Activated gamma-delta T cell treated with anti-CD3 and anti-CD28 coated beads, Interleukin-2, amount 50 U/mL, for 16 hours (primary cell): ENCODE measurements around the gene PODXL.
A peak's percentile ranks its signal among the peaks of the same experiment; 100 is the strongest.
"Not testable (repeated sequence)": the region's sequence is repeated elsewhere in the genome, so short reads cannot be mapped to it uniquely, and the experiment has no call there.

Source experiments
- DNase-seq: peaks from one replicate; pipeline ENCODE4 v3.0.0-alpha.2; 2020; ENCODE audit warnings: low read depth

PODXL gene

DNA sequence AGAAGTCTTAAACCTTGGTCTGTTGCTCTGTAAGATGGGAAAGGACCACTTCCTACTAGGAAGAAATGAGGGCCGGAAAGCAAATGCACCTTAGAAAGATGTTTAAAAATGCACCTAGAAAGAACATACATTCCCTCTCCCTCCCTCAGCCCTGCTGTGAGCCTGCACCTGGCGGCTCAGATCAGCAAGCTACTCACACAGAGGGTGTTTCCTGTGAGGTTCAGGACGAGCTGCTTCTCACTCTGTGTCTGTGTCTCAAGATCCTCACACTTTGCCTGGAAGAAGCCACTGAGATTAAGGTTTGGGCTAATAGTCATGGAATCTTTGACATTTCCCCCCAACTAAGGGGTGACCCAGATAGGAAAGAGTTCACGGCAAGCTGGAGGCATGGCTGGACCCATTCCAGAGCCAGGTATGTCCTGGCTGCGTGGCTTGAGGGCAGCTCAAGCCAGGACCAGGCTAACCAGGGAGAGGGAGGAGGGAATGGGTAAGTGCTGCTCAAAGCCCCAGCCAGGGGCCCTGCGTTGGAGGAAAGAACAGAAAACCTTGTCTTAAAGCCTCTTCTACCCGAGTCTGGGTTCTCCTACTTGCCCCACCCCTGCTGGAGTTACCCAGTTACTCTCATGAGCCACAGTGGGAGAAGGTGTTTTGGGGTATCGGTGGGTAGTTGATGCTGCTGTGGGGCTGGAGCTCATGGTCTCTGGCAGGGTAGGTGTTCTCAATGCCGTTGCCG lies 47.5 kb downstream of the PODXL start:
- DNase-seq = no peak

GRCh38 chr7:131507592-131508331 lies 48.7 kb downstream of the PODXL start:
- DNase-seq = peak; percentile 71

DNA sequence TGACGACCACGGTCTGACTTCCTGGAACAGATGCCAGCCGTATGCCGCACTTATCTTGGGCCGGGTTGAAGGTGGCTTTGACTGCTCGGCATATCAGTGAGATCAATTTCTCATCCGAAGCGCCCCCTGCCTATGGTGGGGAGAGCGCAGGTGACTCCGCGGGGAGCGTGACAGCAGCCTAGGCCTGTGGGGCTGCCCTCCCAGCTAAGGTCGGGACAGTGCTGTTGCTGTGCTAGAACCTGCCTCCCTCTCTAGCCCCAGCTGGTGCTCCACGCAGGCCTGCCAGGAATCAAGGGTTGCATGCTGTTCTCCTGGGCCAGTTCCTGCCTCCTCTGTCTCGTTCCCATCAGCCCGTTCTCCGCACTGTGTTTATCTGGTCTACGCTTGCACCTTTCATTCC lies 49.8 kb downstream of the PODXL start:
- DNase-seq = no peak

DNA sequence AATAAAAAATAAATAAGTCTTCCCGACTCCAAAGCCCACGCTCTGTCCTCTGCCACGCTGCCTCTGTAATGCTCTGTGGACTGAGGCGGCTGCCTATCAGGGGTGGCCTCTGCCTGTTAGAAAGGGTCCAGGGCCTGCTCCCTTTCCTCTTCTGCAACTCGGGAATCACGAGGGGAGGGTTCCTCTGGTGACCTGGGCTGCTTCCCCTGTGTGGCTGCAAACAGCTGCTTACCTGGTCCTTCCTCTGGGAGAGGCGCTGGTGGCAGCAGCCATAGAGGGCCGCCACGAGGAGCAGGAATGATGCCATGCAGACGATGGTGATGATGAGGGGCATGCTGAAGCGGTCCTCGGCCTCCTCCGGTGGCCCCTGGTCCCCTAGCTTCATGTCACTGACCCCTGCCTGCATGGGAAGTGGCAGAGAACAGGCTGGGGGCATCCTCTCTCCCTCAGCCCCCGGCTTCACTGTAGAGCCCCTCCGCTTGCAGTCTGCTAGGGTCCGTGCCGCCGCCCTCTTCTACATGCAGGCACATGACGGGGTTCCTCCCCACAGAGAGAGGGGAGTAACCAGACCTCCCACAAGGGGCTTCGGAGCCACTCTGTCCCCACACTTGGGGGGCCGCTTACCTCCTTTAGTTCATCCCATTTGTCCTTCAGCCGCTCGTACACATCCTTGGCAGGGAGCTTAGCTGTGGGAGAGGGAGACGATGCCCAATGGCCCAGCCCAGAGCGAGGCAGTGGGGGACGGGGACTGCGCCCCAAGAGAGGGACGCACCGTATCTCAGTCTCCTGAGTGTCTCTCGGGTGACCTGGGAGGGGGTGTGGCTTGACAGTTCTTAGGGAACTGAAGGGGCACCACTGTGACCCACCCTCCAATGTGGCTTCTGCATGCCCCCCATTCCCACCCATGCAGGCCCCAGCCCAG lies 50.5 kb downstream of the PODXL start:
- no peak for DNase-seq

DNA sequence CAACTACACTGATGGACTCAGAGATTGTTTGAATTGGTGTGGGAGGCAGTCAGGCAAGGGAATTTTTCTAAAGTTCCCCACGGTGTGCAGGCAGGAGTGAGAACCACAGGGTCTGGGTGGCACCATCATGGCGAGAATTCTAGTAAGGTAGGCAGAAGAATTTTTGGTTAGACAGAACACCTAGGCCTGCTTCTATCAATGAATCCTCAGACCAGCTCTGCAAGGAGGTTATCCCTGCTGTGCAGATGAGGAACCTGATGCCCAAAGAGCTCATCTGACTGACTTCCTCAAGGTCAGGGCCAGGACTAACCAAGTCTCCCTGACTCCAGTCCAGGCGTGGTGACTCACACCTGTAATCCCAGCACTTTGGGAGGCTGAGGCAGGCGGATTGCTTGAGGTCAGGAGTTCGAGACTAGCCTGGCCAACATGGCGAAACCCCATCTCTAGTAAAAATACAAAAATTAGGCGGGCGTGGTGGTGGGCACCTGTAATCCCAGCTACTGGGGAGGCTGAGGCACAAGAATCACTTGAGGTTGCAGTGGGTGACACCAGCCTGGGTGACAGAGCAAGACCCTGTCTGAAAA lies 51.3 kb downstream of the PODXL start:
- DNase-seq = not testable (repeated sequence)

GRCh38 chr7:131504157-131504899 lies 52.1 kb downstream of the PODXL start:
- no peak for DNase-seq

DNA sequence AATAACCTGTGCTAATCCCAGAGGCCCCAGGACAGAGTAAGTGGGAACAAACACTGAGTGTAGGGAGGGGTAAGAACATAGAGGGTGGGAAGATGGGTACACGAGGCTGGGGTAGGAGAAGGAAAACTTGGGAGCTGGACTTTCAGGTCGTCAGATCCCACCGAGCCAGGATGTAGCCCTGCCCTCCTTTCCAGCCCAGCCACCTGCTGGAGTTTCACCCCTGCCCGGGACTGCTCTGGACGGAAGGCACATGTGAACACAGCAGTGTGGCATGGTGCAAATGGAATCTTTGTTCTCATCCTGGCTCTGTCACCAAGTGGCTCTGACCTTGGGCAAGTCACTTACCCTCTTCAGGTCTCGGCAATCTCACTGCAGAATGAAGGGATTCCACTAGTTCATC lies 52.8 kb downstream of the PODXL start:
- DNase-seq = no peak

GRCh38 chr7:131502810-131503508 lies 53.5 kb downstream of the PODXL start:
- DNase-seq = no peak

- no peak for DNase-seq
Observed at GRCh38 chr7:131501930-131502685, 54.3 kb downstream of the PODXL start.

DNA sequence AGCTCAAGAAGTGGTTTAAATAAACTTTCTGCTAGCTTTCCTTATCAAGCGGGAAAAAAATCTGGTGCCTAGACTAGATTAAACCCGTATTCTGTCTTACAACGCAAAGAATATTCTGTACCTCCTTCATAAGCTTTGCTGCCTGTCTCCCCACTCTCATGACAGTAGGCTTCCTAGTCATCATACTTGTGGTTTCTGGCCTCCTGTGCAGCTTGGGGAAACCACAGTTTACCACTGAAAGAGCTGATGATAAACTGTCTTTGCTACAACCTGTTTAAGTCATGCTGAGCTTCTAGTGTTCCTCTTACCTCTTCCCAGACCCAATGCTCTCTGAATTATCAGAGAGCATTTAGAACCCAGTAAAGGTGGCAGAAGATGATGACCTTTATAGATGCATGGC lies 55.0 kb downstream of the PODXL start:
- DNase-seq = peak; percentile 17

DNA sequence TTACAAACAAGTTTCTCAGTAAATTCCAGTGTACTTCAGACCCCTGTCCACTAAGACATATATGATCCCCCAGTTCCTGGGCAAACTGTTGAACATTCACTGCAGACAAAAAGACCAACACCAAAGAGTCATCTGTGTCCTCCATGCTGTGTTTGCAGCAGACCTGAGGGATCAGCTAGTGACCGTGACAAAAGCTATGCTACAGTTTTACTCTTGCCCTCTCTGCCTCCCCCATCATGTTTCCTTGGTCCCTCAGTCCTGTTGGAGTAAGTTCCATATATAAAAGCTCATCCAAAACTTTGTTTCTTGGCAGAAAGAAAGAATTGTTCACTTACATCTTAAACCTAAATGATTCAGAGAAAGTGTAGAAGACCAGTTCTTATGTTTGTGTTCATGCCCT lies 56.1 kb downstream of the PODXL start:
- DNase-seq = no peak

DNA sequence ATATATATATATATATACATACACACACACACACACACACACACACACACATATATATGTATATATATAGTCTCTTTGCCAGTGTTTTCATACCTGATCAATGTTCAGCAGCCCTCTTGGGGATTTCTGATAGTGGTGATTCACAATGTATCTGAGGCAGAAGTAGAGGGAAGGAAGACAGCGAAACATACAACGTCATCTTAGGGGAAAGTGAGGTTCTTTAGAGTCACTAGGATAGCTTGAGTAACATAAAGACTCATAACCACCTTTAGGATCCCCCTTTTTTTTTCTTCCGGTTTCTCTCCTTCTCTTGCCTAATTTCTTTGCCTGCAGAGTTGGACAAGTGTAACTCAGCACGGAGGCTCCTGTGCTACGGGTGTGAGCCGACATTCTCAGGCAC lies 56.6 kb downstream of the PODXL start:
- DNase-seq = no peak

- DNase-seq = no peak
Observed at GRCh38 chr7:131498237-131498885, 58.1 kb downstream of the PODXL start.

DNA sequence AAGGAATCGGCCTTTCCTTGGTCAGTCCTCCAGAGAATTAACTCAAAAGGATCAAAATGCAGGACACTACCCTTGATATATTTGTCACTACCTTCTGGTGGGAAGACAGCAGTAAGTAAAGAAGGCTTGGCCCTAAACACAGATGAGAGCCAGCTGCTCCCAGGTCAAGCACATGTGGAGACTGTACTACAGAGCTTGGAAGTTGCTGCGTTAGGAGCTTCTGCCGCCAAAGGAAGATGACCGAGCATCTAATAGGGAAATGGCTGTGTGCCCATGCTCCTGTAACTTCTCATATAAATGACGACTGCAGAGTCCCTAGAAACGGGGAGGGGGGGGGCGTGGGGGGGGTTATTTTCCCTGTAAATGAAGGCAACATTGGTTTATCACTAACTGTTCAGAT lies 59.0 kb downstream of the PODXL start:
- no peak for DNase-seq

DNA sequence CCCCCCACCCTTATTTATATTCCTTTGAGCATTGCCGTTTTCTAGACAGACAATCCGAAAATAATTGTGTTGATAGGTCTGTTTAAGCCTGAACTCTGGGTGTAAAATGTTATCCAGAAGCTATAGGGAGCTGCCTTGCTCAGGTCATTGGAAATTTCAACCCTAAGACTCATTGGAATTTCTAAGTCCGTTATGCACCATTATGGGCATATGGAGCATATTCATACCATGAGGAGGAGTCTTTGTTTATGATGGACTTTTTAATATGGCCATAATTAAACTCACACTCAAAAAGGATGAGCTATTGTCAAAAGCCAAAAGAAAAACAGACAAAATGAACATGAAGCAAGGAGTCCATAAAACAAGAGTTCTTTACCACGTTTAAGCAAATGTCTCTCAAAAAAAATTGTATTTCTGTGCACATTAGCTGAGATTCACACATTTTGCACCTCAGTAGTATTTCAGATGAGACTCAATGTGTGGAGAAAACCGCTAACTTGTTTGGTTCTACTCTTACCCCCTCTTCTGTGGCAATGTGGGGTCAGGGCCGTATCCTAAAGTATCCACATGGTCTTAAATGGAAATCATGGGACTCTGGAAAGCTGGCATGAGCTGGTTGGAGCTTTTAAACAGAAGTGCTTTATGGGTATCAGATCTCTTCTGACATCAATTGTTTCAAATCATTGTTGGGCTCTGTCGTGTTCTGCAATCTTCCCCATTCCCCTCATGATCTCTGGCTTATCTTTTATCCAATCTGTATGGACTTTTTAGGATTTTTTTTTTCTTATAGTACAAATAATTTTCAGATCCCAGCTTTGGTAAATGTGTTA lies 60.5 kb downstream of the PODXL start:
- no peak for DNase-seq

DNA sequence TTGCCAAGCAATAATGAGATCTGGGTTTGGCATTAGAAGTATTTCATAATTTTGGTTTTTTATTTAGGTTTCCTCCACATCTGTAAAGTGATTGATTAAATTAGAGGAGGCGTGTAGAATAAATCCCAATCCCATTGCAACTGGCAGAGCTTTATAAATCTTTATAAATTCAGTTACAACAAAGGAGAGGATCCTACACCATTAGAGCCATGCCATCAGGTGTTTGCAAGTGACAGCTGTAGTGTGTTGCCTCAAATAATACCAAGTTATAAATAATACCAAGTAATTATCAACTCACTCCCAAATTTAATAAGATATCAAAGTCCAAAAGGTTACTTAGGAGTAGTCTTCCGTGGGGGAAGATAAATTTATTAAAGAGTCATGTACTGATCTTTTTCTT lies 62.2 kb downstream of the PODXL start:
- DNase-seq = no peak

DNA sequence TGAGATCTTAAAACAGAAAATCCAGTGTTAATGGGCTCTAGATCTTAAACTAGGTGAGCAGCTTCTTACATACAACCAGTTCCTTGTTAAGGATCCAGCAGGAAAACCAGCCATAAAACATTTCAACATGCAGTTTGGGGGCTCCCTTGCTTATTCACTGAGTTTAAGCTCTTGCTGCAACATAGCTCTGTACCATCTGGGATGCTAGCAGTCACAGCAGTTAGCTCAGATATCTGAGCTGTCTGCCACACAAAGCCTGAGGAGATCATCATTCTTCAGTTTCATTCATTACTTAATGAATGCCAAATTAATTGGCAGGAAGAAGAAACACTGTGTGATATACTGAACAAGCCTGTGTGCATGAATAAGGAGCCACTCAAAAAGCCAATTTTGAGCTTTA lies 62.8 kb downstream of the PODXL start:
- no peak for DNase-seq

GRCh38 chr7:131493081-131493480 lies 63.3 kb downstream of the PODXL start:
- DNase-seq = no peak

DNA sequence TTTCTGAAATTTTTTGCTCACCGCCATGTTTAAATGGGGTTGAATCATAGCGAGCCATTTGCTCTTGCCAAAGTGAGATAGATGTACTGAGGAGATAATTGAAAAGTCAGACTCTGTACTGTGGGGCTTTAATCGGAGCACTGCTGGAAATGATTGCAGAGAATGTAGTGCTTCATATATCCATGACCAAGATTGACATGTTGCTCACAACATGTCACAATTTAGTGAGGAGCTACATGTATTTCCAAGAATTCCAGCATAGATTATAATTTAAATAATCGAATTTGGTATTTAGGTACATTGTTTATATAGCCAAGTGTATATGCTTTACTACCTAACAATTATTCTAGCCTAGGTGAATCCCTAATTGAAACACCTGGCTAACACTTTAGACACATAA lies 66.5 kb downstream of the PODXL start:
- DNase-seq = no peak
